SW 1271 (cell line): ENCODE data around the gene PLAU.

Experiments used
- DNase-seq, 2 experiments: peaks; one replicate each; lab custom pipeline; 2025; lab: John Stamatoyannopoulos, UW

PLAU gene

GRCh38 chr10:73910764-73911552 is at the start of gene PLAU:
Gene PLAU, plus strand, starts transcription at chr10:73911132. Its CDS starts 424 bp downstream, at chr10:73911556.
- no peak for DNase-seq

GRCh38 chr10:73862011-73862410 is 48.9 kb upstream of the PLAU start:
- DNase-seq: no peak

GRCh38 chr10:73863039-73863817 is 47.7 kb upstream of the PLAU start:
- no peak for DNase-seq

- no peak for DNase-seq
These were observed 46.7 kb upstream of the PLAU start for GRCh38 chr10:73864229-73864628.

GRCh38 chr10:73865107-73865458 is 45.8 kb upstream of the PLAU start:
- no peak for DNase-seq

- DNase-seq: no peak
These were observed 45.2 kb upstream of the PLAU start for GRCh38 chr10:73865459-73866442.

GRCh38 chr10:73866621-73867020 is 44.3 kb upstream of the PLAU start:
- DNase-seq: no peak

GRCh38 chr10:73867126-73867807 is 43.7 kb upstream of the PLAU start:
- no peak for DNase-seq

- no peak for DNase-seq
These were observed 42.9 kb upstream of the PLAU start for GRCh38 chr10:73867871-73868631.

GRCh38 chr10:73868655-73869195 is 42.2 kb upstream of the PLAU start:
- DNase-seq: no peak

GRCh38 chr10:73871295-73872189 is 39.4 kb upstream of the PLAU start:
- no peak for DNase-seq

GRCh38 chr10:73872190-73872710 is 38.7 kb upstream of the PLAU start:
- DNase-seq: no peak

GRCh38 chr10:73873142-73873837 is 37.6 kb upstream of the PLAU start:
- DNase-seq: no peak

GRCh38 chr10:73873838-73874215 is 37.1 kb upstream of the PLAU start:
- DNase-seq: no peak

- DNase-seq: peak; percentile 27 to 58
These were observed 36.4 kb upstream of the PLAU start, which contains the start of gene CAMK2G for GRCh38 chr10:73874267-73875138. Gene CAMK2G, minus strand, starts transcription at chr10:73874555. Its CDS starts 94 bp downstream, at chr10:73874461.

- DNase-seq: no peak
These were observed 35.8 kb upstream of the PLAU start for GRCh38 chr10:73875139-73875475.

GRCh38 chr10:73876157-73876556 is 34.8 kb upstream of the PLAU start:
- no peak for DNase-seq

GRCh38 chr10:73876566-73876965 is 34.4 kb upstream of the PLAU start:
- no peak for DNase-seq
